Erythroblast (primary cell): ENCODE results near the gene FIBCD1.

Experiments used
- DNase-seq, 2 experiments: peaks; one replicate each; lab custom pipeline; 2025; lab: John Stamatoyannopoulos, UW
- GATA1 ChIP-seq: IDR thresholded peaks from 2 replicates; pipeline ENCODE4 v1.6.1; 2011; ENCODE audit warnings: low read depth, mild to moderate bottlenecking, control low read depth, low read length, moderate library complexity
- POLR2A ChIP-seq: IDR thresholded peaks from 2 replicates; pipeline ENCODE4 v1.6.1; 2011; ENCODE audit warnings: mild to moderate bottlenecking, low read length

The FIBCD1 gene

GRCh38 chr9:130931508-130932254, 7.4 kb downstream of the FIBCD1 start:
- TF ChIP-seq POLR2A (no peak), GATA1 (no peak)
- DNase-seq, result no peak

DNA sequence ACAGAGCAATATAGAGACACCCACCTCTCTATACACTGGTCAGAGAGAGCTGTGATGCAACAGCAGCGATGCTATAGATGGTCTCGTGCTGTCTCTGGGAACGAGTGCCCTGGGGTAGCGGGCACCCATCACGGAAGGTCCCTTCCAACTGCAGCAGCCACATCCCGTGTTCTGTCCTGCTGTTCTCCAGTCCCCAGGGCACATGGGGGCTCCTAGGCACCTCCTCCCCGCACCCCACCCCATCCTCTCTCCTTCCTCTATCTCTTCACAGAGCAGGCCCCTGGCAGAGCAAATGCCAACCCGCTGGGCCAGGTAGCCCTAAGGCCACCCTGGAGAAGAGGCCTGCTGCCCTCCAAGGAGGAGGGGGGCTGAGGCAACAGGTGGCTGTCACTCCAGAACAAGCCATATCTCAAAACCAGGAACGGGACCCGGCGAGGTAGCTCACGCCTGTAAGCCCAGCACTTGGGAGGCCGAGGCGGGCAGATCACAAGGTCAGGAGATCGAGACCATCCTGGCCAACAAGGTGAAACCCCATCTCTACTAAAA, 8.2 kb downstream of the FIBCD1 start:
- no peak for TF ChIP-seq POLR2A
- no peak for TF ChIP-seq GATA1
- DNase-seq, result no peak

GRCh38 chr9:130930132-130930803, 8.8 kb downstream of the FIBCD1 start:
- TF ChIP-seq POLR2A (no peak), GATA1 (no peak)
- no peak for DNase-seq

DNA sequence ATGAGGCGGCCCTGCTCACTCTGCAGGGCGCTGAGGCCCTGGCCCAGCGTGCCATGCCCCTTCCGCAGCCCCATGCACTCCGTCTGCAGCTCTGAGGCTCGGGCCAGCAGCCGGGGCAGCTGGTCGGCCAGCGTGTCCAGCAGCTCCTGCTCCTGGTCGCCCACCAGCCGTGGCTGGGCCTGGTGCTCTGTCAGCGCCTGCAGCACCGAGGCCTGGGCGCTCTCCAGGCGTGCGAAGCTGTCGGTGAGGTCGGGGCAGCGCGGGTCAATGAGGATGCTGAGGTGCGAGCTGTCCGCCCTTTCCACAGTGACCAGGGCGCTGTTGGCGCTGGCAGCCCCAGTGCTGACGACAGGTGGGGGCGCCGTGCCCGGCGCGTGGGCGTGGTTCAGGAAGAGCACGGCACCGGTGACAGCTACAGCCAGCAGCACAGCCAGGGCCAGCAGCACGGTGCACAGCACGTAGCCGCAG, 9.4 kb downstream of the FIBCD1 start:
- no peak for DNase-seq
- TF ChIP-seq POLR2A (no peak), GATA1 (no peak)

- no peak for DNase-seq
- no peak for TF ChIP-seq POLR2A
- no peak for TF ChIP-seq GATA1
These were observed 10.8 kb downstream of the FIBCD1 start for GRCh38 chr9:130927995-130928900.

- TF ChIP-seq GATA1 (no peak), POLR2A (no peak)
- DNase-seq, result no peak
These were observed 11.7 kb downstream of the FIBCD1 start for GRCh38 chr9:130927338-130927737.

- no peak for TF ChIP-seq GATA1
- no peak for TF ChIP-seq POLR2A
- no peak for DNase-seq
These were observed 13.9 kb downstream of the FIBCD1 start for GRCh38 chr9:130925050-130925678.

- no peak for DNase-seq
- TF ChIP-seq GATA1, result no peak
- no peak for TF ChIP-seq POLR2A
These were observed 14.6 kb downstream of the FIBCD1 start for GRCh38 chr9:130924448-130924788.

GRCh38 chr9:130923611-130924447, 15.2 kb downstream of the FIBCD1 start:
- no peak for DNase-seq
- TF ChIP-seq GATA1 (no peak), POLR2A (no peak)

GRCh38 chr9:130922893-130923610, 16.0 kb downstream of the FIBCD1 start:
- no peak for DNase-seq
- TF ChIP-seq GATA1, result no peak
- no peak for TF ChIP-seq POLR2A

DNA sequence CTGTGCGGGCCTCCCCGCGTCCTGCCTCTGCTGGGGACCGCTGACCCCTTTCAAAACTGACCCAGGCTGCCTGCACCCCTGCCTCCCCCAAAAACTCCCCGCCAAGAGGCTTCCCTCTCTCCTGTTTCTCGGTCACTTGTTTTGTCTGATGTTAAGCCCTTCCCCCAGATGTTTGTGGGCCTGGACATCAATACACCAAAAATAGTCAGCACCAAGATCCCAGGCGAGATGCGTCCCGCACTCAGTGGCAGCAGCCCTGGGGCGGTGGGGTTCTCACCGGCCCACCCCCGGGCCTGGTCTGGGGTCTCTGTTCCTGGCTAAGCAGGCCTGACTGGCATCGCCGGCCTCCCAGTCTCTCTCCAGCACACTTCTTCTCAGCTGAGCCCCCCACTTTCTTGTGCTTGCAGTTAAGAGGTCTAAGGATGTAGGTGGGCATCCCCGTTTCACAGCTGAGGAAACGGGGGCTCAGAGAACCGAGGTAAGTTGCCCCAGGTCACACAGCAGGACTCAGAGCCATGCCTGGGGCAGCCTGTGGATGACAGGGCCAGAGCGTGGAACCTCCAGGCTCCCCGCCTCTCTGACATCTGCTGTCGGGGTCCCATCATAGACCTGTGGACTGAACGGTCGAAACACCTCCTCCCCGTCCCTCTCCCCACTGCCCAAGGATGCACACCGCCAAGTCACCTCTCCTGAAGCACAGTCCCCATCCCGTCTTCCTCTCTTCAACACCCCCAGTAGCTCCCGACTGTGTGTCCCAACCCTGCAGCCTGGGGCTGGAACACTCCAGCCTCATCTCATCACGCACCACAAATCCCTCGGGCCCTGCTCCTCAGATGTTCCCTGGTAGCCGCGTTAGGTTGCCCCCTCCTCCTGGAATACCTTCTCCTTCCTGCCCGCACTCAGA, 16.8 kb downstream of the FIBCD1 start:
- DNase-seq, result no peak
- TF ChIP-seq GATA1 (no peak), POLR2A (no peak)
